ENCODE data around the gene METTL1.

DNA sequence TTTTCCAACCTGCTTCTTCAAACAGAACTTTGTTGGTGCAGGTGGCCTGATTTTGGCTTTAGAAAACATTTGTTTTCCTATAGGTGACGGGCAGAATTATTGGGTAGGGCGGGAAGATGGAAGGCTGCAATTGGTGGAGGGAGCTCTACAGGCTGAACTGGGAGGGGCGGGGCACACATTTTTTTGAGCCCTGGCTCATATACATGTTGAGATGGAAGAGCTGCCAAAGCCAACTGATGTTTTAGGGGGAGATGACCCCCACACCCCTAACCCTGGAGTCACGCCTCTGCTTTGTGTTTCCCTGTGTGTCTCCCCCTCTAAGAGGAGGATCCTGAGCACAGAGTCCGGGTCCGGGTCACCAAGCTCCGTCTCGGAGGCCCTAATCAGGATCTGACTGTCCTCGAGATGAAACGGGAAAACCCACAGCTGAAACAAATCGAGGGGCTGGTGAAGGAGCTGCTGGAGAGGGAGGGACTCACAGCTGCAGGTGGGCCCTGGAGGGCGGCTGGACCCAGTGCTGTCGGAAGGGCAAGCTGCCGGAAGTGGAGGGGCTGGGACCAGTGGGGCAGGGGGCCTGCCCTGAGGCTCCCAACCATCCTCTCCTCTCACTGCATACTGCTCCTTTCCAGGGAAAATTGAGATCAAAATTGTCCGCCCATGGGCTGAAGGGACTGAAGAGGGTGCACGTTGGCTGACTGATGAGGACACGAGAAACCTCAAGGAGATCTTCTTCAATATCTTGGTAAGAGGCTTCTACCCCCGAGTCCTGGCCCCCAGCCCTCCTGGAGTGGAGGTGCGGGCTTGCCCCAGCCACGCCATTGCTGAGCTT lies 51.9 kb downstream of the METTL1 start:
- TF ChIP-seq CTCF (IDR thresholded peaks at IDR 0.05) = no peak
- TF ChIP-seq POLR2A (IDR thresholded peaks at IDR 0.05) = no peak

All from tibial nerve (tissue), 3 donors.